SK-N-MC (cell line): ENCODE measurements around the gene DNAH9.
A peak's percentile ranks its signal among the peaks of the same experiment; 100 is the strongest.

Source experiments
- DNase-seq: peaks from one replicate; pipeline ENCODE4 v3.0.0-alpha.2; 2011; ENCODE audit warnings: low read depth, low spot score
- H3K27ac ChIP-seq: fragments of 200-600 bp; sonication (generic); 2 replicates; pipeline ENCODE4 v1.5.1; 2016; ENCODE audit warnings: mixed run types
- H3K36me3 ChIP-seq: fragments of 200-600 bp; sonication (generic); 2 replicates; pipeline ENCODE4 v1.6.1; 2017; ENCODE audit warnings: antibody characterized with exemption, low read length, mixed read lengths; ENCODE audit not compliant: insufficient read depth
- H3K4me3 ChIP-seq: fragments of 200-600 bp; sonication (generic); 2 replicates; pipeline ENCODE4 v1.5.1; 2016
- H3K9ac ChIP-seq: fragments of 200-600 bp; sonication (generic); 2 replicates; pipeline ENCODE4 v1.8.0; 2017; ENCODE audit warnings: mixed run types, mixed read lengths; ENCODE audit not compliant: insufficient read length
- H3K9me3 ChIP-seq: fragments of 200-600 bp; sonication (generic); 2 replicates; pipeline ENCODE4 v1.6.1; 2017; ENCODE audit warnings: low read depth, mild to moderate bottlenecking, antibody characterized with exemption, low read length, moderate library complexity, mixed read lengths
- EZH2 ChIP-seq: fragments of 200-600 bp; sonication (generic); IDR thresholded peaks from one replicate; pipeline ENCODE4 v1.6.1; 2017; ENCODE audit warnings: antibody characterized with exemption
- FOXP2 ChIP-seq: optimal IDR thresholded peaks from 2 replicates; pipeline ENCODE3; 2011; ENCODE audit warnings: mild to moderate bottlenecking, moderate library complexity; ENCODE audit not compliant: insufficient read depth; ENCODE audit errors: extremely low read length, control extremely low read depth
- POLR2AphosphoS5 ChIP-seq: IDR thresholded peaks from 2 replicates; pipeline ENCODE4 v1.6.1; 2012; ENCODE audit warnings: mild to moderate bottlenecking, low read depth, low read length, borderline replicate concordance

Gene DNAH9

DNA sequence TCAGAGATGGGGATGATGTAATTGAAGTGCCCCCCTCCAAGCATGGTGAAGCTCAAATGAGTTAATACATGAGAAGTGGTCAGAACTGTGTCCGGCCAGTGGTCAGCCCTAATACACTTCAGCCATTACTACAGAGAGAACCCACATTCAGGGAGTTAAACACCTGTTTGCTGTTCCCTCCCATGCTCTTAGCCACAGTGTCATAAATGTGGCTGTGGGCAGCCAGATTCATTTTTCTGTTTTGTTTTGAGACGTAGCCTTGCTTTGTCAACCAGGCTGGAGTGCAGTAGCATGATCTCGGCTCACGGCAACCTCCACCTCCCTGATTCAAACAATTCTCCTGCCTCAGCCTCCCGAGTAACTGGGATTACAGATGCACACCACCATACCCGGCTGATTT, 139.9 kb downstream of the DNAH9 start:
- no peak for DNase-seq
- Histone ChIP-seq H3K27ac (no peak overlapping the region), H3K9me3 (no peaks in the 10 kb centered on the region), H3K36me3 (no peaks in the 10 kb centered on the region), H3K9ac (no peak overlapping the region), H3K4me3 (no peak overlapping the region)
- TF ChIP-seq EZH2: no peak
- TF ChIP-seq POLR2AphosphoS5: no peak
- TF ChIP-seq FOXP2: no peak

GRCh38 chr17:11739351-11739750, 141.1 kb downstream of the DNAH9 start:
- Histone ChIP-seq H3K4me3 (peak overlapping the region; percentile 36), H3K27ac (peak overlapping the region; percentile 78), H3K9me3 (no peaks in the 10 kb centered on the region), H3K9ac (no peak overlapping the region), H3K36me3 (no peaks in the 10 kb centered on the region)
- DNase-seq: peak; percentile 53
- TF ChIP-seq FOXP2 (no peak), EZH2 (no peak), POLR2AphosphoS5 (no peak)

- no peaks in the 10 kb centered on the region for H3K9me3 ChIP-seq
- H3K4me3 ChIP-seq: peak overlapping the region; percentile 36
- H3K27ac ChIP-seq: peak overlapping the region; percentile 78
- no peaks in the 10 kb centered on the region for H3K36me3 ChIP-seq
- no peak overlapping the region for H3K9ac ChIP-seq
- no peak for DNase-seq
- TF ChIP-seq POLR2AphosphoS5 (no peak), FOXP2 (no peak), EZH2 (no peak)
These were observed 141.6 kb downstream of the DNAH9 start for GRCh38 chr17:11739848-11740247.

DNA sequence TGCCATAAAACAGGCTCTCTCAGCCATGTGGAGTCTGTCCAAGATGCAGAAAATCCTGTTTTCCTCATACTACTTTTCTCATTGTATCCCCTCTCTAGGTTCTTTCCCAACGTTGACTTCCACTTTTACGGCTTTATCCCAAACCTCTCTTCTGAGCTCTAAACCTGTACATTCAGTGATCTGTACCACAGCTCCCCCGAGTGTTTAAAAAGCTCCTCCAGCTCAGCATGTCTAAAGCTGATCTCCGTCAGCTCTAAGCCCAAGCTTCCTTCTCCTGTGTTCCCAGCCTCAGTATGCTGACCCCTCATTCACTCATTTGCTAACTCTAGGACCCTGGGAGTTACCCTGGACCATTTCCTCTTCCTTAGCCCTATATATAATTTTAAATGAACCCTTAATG, 144.6 kb downstream of the DNAH9 start:
- TF ChIP-seq FOXP2: no peak
- no peak for TF ChIP-seq POLR2AphosphoS5
- H3K9ac ChIP-seq: no peak overlapping the region
- DNase-seq: no peak
- H3K36me3 ChIP-seq: no peaks in the 10 kb centered on the region
- no peak overlapping the region for H3K27ac ChIP-seq
- no peak overlapping the region for H3K4me3 ChIP-seq
- H3K9me3 ChIP-seq: no peaks in the 10 kb centered on the region

DNA sequence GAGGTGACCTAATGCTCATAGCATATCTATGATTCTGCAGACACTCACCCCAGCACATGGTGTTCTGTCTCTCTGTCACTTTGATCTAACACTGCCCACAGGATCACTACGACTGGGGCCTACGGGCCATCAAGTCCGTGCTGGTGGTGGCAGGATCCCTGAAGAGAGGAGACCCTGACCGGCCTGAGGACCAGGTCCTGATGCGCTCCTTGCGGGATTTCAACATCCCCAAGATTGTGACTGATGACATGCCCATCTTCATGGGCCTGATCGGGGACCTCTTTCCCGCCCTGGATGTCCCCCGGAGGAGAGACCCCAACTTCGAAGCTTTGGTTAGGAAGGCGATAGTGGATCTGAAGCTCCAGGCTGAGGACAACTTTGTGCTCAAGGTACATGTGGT, 146.4 kb downstream of the DNAH9 start:
- Histone ChIP-seq H3K27ac (no peak overlapping the region), H3K9ac (no peak overlapping the region), H3K9me3 (no peaks in the 10 kb centered on the region), H3K4me3 (no peak overlapping the region), H3K36me3 (no peaks in the 10 kb centered on the region)
- TF ChIP-seq EZH2: no peak
- no peak for TF ChIP-seq FOXP2
- no peak for DNase-seq

- no peak for TF ChIP-seq EZH2
- TF ChIP-seq POLR2AphosphoS5: no peak
- H3K9me3 ChIP-seq: no peaks in the 10 kb centered on the region
- no peak overlapping the region for H3K27ac ChIP-seq
- no peak overlapping the region for H3K4me3 ChIP-seq
- no peaks in the 10 kb centered on the region for H3K36me3 ChIP-seq
- no peak overlapping the region for H3K9ac ChIP-seq
- no peak for DNase-seq
These were observed 149.2 kb downstream of the DNAH9 start for GRCh38 chr17:11747441-11747840.

GRCh38 chr17:11757815-11758214, 159.5 kb downstream of the DNAH9 start:
- Histone ChIP-seq H3K36me3 (no peaks in the 10 kb centered on the region), H3K9me3 (no peaks in the 10 kb centered on the region), H3K27ac (no peak overlapping the region), H3K4me3 (no peak overlapping the region), H3K9ac (no peak overlapping the region)
- TF ChIP-seq FOXP2 (no peak), EZH2 (no peak)
- no peak for DNase-seq

DNA sequence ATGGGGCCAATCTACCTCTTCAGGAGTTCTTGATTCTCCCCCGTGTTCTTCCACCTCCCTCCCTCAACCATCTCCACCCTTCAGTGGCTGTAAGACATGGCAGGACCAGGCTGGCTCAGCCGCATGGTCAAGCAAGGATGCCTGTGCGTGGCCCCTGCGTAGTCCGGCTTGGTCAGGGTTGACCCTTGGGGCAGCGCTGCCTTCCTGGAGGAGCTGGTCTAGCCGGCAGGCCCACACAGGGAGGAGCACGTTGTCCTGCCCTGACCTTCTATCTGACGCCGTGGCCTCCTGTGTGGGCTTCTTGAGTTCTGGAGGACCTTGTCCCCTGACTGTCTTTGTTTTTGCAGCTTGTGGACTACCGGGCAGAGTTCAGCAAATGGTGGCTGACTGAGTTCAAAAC, 169.8 kb downstream of the DNAH9 start:
- no peak for DNase-seq
- Histone ChIP-seq H3K9ac (no peak overlapping the region), H3K9me3 (no peaks in the 10 kb centered on the region), H3K27ac (no peak overlapping the region), H3K4me3 (no peak overlapping the region), H3K36me3 (no peaks in the 10 kb centered on the region)
- TF ChIP-seq FOXP2 (no peak), POLR2AphosphoS5 (no peak), EZH2 (no peak)

GRCh38 chr17:11768981-11769380, 170.7 kb downstream of the DNAH9 start:
- TF ChIP-seq EZH2 (no peak), POLR2AphosphoS5 (no peak)
- Histone ChIP-seq H3K27ac (no peak overlapping the region), H3K4me3 (no peak overlapping the region), H3K36me3 (no peaks in the 10 kb centered on the region), H3K9ac (no peak overlapping the region), H3K9me3 (no peaks in the 10 kb centered on the region)
- no peak for DNase-seq

DNA sequence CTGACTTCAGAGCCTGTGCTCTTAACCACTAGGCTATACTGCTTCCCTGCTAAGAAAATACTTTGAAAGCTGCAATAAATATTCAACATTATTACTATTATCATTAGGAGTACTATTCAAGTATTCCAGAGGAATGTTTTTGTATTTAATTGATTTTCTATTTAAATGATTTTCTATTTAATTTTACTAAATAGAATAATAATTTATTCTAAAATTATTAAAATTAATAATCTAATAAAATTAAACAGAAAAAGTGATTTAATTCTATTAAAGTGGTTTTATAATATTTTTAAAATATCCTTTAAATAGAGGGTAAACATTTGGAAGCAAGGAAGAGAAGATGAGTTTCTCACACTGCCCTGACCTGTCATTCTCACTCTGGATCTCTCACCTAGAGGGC, 173.8 kb downstream of the DNAH9 start:
- TF ChIP-seq POLR2AphosphoS5: no peak
- TF ChIP-seq FOXP2: no peak
- no peak for TF ChIP-seq EZH2
- H3K27ac ChIP-seq: no peak overlapping the region
- H3K9me3 ChIP-seq: no peaks in the 10 kb centered on the region
- H3K9ac ChIP-seq: no peak overlapping the region
- H3K4me3 ChIP-seq: no peak overlapping the region
- no peaks in the 10 kb centered on the region for H3K36me3 ChIP-seq
- no peak for DNase-seq
